Measurements from ENCODE around the gene LACRT.

- TF ChIP-seq CTCF (IDR thresholded peaks at IDR 0.05) (no peak), EZH2phosphoT487 (IDR thresholded peaks at IDR 0.05) (no peak), EZH2 (IDR thresholded peaks at IDR 0.05) (no peak)
These were observed 26.4 kb upstream of the LACRT start for GRCh38 chr12:54661048-54661447.
